Cerebellar cortex (tissue), 1 donor: ENCODE data around the gene A4GALT.
"Not testable (repeated sequence)": the region's sequence is repeated elsewhere in the genome, so short reads cannot be mapped to it uniquely, and the experiment has no call there.

Source experiments
- DNase-seq: peaks from one replicate; pipeline ENCODE4 v3.0.0-alpha.2; 2015; ENCODE audit warnings: low spot score

Gene A4GALT

DNA sequence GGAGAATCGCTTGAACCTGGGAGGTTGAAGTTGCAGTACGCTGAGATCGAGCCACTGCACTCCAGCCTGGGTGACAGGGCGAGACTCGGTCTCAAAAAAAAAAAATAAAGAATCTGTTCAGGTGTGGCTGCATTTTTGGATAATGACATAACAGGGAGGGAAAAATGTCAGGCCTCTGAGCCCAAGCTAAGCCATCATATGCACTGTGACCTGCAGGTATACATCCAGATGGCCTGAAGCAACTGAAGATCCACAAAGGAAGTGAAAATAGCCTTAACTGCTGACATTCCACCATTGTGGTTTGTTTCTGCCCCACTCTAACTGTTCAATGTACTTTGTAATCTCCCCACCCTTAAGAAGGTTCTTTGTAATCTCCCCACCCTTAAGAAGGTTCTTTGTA, 19.6 kb upstream of the A4GALT start:
- not testable (repeated sequence) for DNase-seq

DNA sequence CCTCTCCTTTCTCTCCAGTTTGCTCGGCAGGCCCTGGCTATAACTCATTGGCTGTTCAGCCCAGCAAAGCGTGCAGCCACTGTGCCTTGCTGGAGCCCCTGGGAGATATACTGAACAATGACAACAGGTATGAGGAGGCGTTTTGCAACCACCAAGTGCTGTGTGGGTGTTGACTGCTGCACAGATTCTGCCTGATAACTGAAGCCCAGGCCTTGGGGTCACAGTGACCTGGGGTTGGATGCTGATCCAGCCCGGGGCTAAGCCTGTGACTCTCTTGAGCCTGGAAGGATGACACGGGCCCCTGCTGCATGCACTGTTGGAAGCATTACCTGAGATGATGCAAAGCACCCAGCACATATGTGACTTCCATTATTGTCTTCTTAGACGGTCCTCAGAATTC, 13.7 kb upstream of the A4GALT start:
- no peak for DNase-seq

GRCh38 chr22:42733394-42733793, 12.7 kb upstream of the A4GALT start:
- DNase-seq, result not testable (repeated sequence)

GRCh38 chr22:42732081-42732480, 11.4 kb upstream of the A4GALT start:
- DNase-seq, result no peak

DNA sequence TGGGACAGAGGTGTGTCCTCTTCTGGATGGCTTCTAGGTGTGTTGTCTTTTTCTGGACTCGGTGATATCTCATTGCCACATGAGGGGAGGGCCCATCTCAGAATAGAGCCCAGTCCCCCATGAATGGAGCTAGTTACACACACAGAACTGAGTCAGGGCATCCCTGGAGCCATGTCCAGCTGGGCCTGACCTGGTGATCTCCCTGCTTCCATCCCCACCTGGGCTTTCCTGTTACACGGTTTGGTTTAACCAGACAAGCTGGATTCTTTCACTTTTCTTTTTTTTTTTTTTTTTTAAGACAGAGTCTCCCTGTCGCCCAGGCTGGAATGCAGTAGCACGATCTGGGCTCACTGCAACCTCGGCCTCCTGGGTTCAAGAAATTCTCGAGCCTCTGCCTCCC, 6.1 kb upstream of the A4GALT start:
- no peak for DNase-seq

GRCh38 chr22:42725606-42726355, 5.1 kb upstream of the A4GALT start:
- no peak for DNase-seq

DNA sequence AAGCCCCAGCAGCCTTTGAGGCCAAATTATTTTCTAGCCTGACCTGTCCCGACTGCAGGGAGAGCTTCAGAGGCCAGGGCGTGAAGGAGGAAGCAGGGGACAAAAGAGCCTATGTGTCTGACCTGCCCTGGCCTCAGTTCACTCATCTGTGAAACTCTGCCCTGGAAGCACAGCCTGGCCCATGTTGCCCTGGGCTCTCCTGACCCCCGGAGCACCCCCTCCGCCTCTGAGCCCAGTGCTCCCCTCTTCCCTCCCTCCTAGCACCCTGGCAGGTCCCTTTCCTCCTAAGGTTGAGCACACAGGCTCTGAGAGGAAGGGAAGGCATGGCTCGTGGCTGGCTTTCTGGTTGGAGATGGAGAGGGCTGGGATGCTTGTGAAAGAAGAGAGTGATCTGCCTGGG, 3.4 kb upstream of the A4GALT start:
- DNase-seq, result no peak

- no peak for DNase-seq
Measured at GRCh38 chr22:42721045-42721434, 370 bp upstream of the A4GALT start.

- no peak for DNase-seq
Measured at GRCh38 chr22:42719656-42720262, 911 bp downstream of the A4GALT start.

DNA sequence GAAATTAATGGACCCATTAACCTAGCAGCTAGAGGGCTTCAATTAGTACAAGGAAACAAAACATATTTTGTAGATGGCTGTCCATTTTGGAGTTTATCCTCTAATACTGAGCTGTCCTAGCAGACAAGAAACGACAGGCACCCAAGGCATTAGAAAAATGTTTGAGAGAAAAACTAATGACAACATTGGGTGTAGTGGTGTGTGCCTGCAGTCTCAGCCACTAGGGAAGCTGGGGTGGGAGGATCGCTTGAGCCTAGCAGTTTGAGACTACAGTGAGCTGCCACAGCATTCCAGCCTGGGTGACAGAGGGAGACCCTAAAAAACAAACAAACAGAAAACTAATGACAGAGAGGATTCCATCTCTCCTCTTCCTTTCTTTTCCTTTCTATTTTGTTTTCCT, 1.5 kb downstream of the A4GALT start:
- DNase-seq, result no peak

DNA sequence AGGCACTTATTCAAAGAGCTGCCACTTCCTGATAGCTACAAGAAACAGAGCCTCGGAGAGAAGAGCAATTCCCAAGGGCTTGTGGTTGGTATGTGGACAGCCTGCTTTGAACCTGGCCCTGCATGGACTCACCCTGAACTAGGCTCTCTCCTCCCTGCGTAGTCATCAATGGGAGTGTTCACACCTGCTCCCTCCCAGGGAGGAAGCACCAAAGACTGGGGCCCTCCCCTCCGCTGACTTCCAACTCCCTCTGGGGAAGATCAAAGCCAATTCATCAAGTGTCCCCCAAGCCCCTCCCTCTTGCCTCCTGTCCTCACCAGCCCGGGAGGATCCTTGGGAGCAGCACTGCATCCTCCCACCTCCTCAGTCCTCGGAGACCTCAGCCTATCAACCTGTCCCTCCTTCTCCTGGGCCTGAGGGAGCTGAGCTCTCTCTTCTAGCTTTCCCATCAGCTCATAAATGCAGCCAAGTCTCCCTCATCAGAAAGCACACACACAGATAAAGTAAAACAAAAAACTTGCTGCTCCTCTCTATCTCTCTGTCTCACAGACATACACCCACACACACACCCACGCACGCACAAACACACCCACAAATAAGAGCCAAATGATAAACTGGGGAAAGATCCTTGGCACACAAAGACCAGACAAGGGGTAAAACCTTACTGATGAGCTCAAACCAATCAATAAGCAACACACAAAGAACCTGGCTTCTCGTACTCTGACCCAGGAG, 3.3 kb downstream of the A4GALT start:
- no peak for DNase-seq

GRCh38 chr22:42716649-42717127, 4.0 kb downstream of the A4GALT start:
- DNase-seq, result no peak

- DNase-seq, result no peak
Measured at GRCh38 chr22:42716221-42716620, 4.4 kb downstream of the A4GALT start.

DNA sequence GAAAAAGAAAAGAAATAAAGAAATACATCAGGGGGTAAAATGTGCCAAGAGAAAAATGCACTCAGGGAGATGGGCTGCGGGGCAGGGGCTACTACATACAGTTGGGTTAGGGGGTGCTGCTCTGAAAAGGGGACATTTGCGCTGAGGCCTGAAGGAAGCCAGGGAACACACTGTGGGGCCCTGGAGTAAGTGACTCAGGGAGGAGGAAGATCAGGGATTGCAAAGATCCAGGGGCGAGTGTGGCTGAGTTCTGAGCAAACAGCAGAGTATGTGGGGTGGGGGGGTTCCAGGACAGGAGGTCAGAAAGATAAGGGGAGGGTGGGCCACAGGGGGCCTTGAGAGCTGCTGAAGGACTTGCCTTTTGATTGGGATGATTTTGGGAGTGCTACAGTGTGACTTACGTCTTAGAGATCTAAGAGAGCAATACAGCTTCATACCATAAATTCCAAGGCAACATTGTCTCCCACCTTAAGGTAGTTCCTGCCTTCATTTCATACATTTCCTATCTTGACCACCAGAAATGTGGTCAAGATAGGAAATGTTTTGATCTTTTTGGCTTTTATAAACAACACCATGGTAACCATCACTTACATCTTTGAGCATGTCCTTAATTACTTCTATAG, 5.8 kb downstream of the A4GALT start:
- DNase-seq, result no peak

- DNase-seq, result no peak
Measured at GRCh38 chr22:42714308-42714707, 6.4 kb downstream of the A4GALT start.

GRCh38 chr22:42711895-42712837, 8.5 kb downstream of the A4GALT start:
- DNase-seq, result no peak

GRCh38 chr22:42711281-42711731, 9.4 kb downstream of the A4GALT start:
- DNase-seq, result no peak

DNA sequence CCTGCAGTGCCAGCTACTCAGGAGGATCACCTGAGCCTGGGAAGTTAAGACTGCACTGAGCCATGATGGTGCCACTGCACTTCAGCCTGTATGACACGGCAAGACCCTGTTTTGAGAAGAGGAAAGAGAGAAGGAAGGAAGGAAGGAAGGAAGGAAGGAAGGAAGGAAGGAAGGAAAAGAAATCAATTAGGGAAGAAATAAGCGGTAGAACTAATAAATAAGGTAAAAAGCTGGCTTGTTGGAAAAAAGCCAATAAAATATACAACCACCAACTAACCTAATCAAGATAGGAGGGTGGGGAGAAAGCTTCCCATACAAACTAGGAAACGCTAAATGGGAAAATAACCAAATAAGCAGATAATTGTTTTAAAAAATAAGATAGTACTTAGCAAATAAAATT, 12.3 kb downstream of the A4GALT start:
- no peak for DNase-seq

DNA sequence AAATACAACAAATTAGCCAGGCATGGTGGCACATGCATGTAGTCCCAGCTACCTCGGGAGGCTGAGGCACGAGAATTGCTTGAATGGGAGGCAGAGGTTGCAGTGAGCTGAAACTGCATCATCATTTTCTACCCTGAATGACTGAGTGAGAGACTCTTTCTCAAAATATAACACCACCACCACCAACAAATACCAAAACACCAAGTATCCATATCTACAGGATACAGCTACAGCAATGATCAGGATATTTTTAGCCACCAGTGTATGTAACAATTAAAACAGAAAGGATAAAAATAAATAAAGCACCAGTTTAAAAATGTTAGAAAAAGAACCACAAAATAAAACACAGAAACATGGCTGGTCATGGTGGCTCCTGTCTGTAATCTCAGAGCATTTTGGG, 13.2 kb downstream of the A4GALT start:
- DNase-seq, result no peak

- DNase-seq, result no peak
Measured at GRCh38 chr22:42704896-42705295, 15.8 kb downstream of the A4GALT start.

GRCh38 chr22:42702675-42703074, 18.0 kb downstream of the A4GALT start:
- no peak for DNase-seq
